HepG2 (cell line): ENCODE results near the gene AMOTL1. TPM values are rescaled to one million over a fixed set of nuclear protein-coding genes. Genes with fewer than 3 reads are reported as not detected.

ENCODE experiments used
- ATAC-seq: fragments of 200-7000 bp; cut with Tn5 transposase; 3 replicates; pipeline ENCODE4 v1.9.1; 2020; ENCODE audit warnings: mild to moderate bottlenecking, moderate library complexity
- BruUV-seq: library from RNA; stranded (reverse); fragments of 400-500 nt; replicated peaks from 2 replicates; lab custom pipeline; 2021; lab: Mats Ljungman, UMichigan
- CTCF ChIA-PET: fragments of 300-600 bp; formaldehyde crosslinking; extraction: SDS; loops from one replicate; lab custom pipeline; 2021; ENCODE audit warnings: low total read pairs, inconsistent platforms, low intra/inter-chr PET ratio; lab: Yijun Ruan, JAX
- POLR2A ChIA-PET: fragments of 350-600 bp; sonication (Branson Sonifier 250); formaldehyde crosslinking; loops from one replicate; lab custom pipeline; 2020; ENCODE audit warnings: antibody characterized with exemption, inconsistent platforms; lab: Yijun Ruan, JAX
- DNase-seq: peaks from one replicate; pipeline ENCODE4 v3.0.0-alpha.2; 2015; ENCODE audit warnings: low spot score
- FAIRE-seq: peaks from 3 replicates; lab custom pipeline; 2011; peaks lifted over from hg19 to GRCh38; lab: Jason Lieb, UNC
- H2AFZ ChIP-seq: one replicate; pipeline ENCODE4 v1.6.1; 2011; ENCODE audit warnings: low read length, inconsistent platforms
- H3K27ac ChIP-seq: fragments of 300-600 bp; 3 replicates; pipeline ENCODE4 v1.8.0; 2011; ENCODE audit warnings: mixed run types, mild to moderate bottlenecking, mixed read lengths, low read length, inconsistent platforms; ENCODE audit not compliant: insufficient read depth; ENCODE audit errors: extremely low read length
- H3K27me3 ChIP-seq, 2 experiments: fragments of 200-600 bp in 1 of 2; 2 replicates in 1 of 2; 3 replicates in 1 of 2; pipeline versions ENCODE4 v1.6.0 to v1.8.0; 2011; ENCODE audit warnings: low read length in 2 of 2, mild to moderate bottlenecking in 2 of 2, moderate library complexity in 2 of 2, inconsistent platforms in 1 of 2; ENCODE audit not compliant: insufficient read depth in 2 of 2, control insufficient read depth in 1 of 2
- H3K36me3 ChIP-seq, 2 experiments: fragments of 200-600 bp in 1 of 2; replicated peaks in 1 of 2; 2 replicates in 1 of 2; 3 replicates in 1 of 2; pipeline versions ENCODE4 v1.5.1 to v1.8.0; 2011; ENCODE audit warnings: low read length in 2 of 2, inconsistent platforms in 1 of 2; ENCODE audit not compliant: insufficient read depth in 2 of 2, control insufficient read depth in 1 of 2
- H3K4me1 ChIP-seq: 2 replicates; pipeline ENCODE4 v1.5.1; 2012; ENCODE audit warnings: low read length, inconsistent platforms; ENCODE audit not compliant: insufficient read depth
- H3K4me2 ChIP-seq: 2 replicates; pipeline ENCODE4 v1.6.0; 2011; ENCODE audit warnings: low read depth, low read length, inconsistent platforms
- H3K4me3 ChIP-seq, 3 experiments: fragments of 200-600 bp in 1 of 3; sonication (generic), shearing (Covaris generic) in 1 of 3; replicated peaks in 1 of 3; 2 replicates each; pipeline ENCODE4 v1.5.1; 2011 to 2016; ENCODE audit warnings: low read length in 3 of 3, inconsistent platforms in 2 of 3, low read depth in 2 of 3, mild to moderate bottlenecking in 2 of 3, control low read depth in 1 of 3, mixed read lengths in 1 of 3; ENCODE audit not compliant: insufficient read depth in 1 of 3
- H3K79me2 ChIP-seq: one replicate; pipeline ENCODE4 v1.6.1; 2011; ENCODE audit warnings: low read length, inconsistent platforms; ENCODE audit not compliant: insufficient read depth
- H3K9ac ChIP-seq: 2 replicates; pipeline ENCODE4 v1.6.0; 2011; ENCODE audit warnings: mild to moderate bottlenecking, low read depth, low read length, inconsistent platforms; ENCODE audit not compliant: insufficient read depth
- H3K9me3 ChIP-seq: 2 replicates; pipeline ENCODE4 v1.5.1; 2012; ENCODE audit warnings: mild to moderate bottlenecking, low read length
- H4K20me1 ChIP-seq: 2 replicates; pipeline ENCODE4 v1.6.0; 2011; ENCODE audit warnings: inconsistent platforms, mild to moderate bottlenecking, low read length, moderate library complexity; ENCODE audit not compliant: insufficient read depth
- RBAK ChIP-seq: sonication (generic); formaldehyde crosslinking; IDR thresholded peaks from 2 replicates; pipeline ENCODE4 v1.5.1; 2020; ENCODE audit warnings: mild to moderate bottlenecking, missing genetic modification reagents
- WGBS: methylation state at CpG from one replicate; pipeline ENCODE4 v1.1.6; 2017; ENCODE audit warnings: low lambda C conversion rate; 5-methylcytosine and 5-hydroxymethylcytosine counted together
- in situ Hi-C: cut with HindIII; loops from 2 replicates; pipeline ENCODE4 v1.10.0; 2017; ENCODE audit warnings: low pct_unique_long_range_greater_than_20kb; ENCODE audit not compliant: extremely low pct_ligation_motif_present
- intact Hi-C: fragments of 100-400 bp; cut with micrococcal nuclease; formaldehyde crosslinking; loops from one replicate; pipeline ENCODE4 v1.10.0; 2022; ENCODE audit not compliant: unreplicated experiment
- polyA plus RNA-seq, 8 experiments: library from polyadenylated mRNA; depleted of rRNA in 3 of 8; stranded (reverse) in 7 of 8; unstranded in 1 of 8; fragments of >200 nt; fragmentation: Illumina TruSeq in 4 of 8; extraction: Trizol in 4 of 8; gene quantifications; 2 replicates each; pipeline versions ENCODE4 v1.2.1 to v1.2.3, GENCODE V29; 2011 to 2016; ENCODE audit warnings: low read depth in 4 of 8, missing spikeins in 1 of 8, mixed read lengths in 1 of 8; ENCODE audit not compliant: insufficient read depth in 1 of 8
- total RNA-seq, 5 experiments: library from RNA; depleted of rRNA; stranded (reverse); fragments of >200 nt; fragmentation: Illumina TruSeq; extraction: Trizol; gene quantifications; 2 replicates each; pipeline ENCODE4 v1.2.3, GENCODE V29; 2016; ENCODE audit warnings: low read depth in 1 of 5
- TF ChIP-seq, protein P1 (sequence below): sonication (generic); formaldehyde crosslinking; IDR thresholded peaks from 2 replicates; pipeline ENCODE4 v1.8.1; 2022; ENCODE audit warnings: low read depth, mild to moderate bottlenecking, missing genetic modification reagents
- TF ChIP-seq, protein P2 (sequence below): sonication (generic); formaldehyde crosslinking; IDR thresholded peaks from 2 replicates; pipeline ENCODE4 v1.4.0; 2020; ENCODE audit warnings: missing genetic modification reagents

The AMOTL1 gene
- total and polyA plus RNA-seq, 2 of the 13 experiments (the other 11 are each of a cell fraction or from before 2014, with no cell fraction given): 0.01 to 0.20 TPM

DNA sequence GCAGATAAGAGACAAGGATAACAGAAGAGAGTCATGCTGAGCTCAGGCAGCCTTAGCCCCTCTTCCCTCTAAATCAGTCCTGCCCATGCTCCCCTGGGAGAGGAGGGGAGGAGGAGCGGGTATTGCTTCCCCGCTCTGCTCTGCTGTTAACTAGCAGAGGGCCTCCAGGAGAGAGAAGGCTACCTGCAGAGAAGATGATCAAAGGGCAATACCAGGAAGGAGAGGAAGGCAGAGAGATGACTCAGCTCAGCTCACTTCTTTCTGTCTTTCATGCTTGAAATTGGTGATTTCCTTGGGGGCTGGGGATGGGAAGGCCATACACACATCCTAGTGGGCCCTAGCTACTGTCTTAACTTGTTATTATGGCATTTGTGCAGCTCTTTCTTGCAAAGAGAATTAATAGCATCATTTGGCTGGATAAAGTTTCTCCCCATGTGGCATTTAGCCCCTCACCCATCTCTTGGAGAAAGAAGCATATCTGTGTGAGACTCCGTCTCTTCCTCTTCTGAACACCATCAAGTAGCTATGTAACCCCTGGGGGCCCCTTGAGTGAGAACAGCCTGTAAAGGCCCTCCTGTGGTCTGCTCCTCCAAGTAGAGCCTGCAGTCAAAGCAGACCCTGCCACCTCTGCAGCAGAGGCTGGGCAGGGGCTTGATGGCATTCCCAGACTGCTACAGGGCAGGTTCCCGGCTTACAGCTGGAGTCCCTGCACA, 33.4 kb upstream of the AMOTL1 start:
- ChIA-PET POLR2A (no interaction called here), CTCF (no interaction called here)
- Histone ChIP-seq H3K36me3 (no peaks in the 10 kb centered on the region), H3K4me1 (no peaks in the 10 kb centered on the region), H3K79me2 (no peaks in the 10 kb centered on the region), H3K4me3 (no peak overlapping the region), H2AFZ (no peak overlapping the region), H3K27me3 (peaks cover 0 to 8% of the 10 kb centered on the region in 2 experiments; a peak in 1 of 5 replicates), H4K20me1 (no peaks in the 10 kb centered on the region), H3K9ac (no peak overlapping the region), H3K4me2 (no peak overlapping the region), H3K9me3 (no peaks in the 10 kb centered on the region), H3K27ac (no peak overlapping the region)
- no peak for TF ChIP-seq RBAK
- TF ChIP-seq, protein P1, sequence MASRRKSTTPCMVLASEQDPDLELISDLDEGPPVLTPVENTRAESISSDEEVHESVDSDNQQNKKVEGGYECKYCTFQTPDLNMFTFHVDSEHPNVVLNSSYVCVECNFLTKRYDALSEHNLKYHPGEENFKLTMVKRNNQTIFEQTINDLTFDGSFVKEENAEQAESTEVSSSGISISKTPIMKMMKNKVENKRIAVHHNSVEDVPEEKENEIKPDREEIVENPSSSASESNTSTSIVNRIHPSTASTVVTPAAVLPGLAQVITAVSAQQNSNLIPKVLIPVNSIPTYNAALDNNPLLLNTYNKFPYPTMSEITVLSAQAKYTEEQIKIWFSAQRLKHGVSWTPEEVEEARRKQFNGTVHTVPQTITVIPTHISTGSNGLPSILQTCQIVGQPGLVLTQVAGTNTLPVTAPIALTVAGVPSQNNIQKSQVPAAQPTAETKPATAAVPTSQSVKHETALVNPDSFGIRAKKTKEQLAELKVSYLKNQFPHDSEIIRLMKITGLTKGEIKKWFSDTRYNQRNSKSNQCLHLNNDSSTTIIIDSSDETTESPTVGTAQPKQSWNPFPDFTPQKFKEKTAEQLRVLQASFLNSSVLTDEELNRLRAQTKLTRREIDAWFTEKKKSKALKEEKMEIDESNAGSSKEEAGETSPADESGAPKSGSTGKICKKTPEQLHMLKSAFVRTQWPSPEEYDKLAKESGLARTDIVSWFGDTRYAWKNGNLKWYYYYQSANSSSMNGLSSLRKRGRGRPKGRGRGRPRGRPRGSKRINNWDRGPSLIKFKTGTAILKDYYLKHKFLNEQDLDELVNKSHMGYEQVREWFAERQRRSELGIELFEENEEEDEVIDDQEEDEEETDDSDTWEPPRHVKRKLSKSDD (CRISPR knock-in tag): no peak
- TF ChIP-seq, protein P2, sequence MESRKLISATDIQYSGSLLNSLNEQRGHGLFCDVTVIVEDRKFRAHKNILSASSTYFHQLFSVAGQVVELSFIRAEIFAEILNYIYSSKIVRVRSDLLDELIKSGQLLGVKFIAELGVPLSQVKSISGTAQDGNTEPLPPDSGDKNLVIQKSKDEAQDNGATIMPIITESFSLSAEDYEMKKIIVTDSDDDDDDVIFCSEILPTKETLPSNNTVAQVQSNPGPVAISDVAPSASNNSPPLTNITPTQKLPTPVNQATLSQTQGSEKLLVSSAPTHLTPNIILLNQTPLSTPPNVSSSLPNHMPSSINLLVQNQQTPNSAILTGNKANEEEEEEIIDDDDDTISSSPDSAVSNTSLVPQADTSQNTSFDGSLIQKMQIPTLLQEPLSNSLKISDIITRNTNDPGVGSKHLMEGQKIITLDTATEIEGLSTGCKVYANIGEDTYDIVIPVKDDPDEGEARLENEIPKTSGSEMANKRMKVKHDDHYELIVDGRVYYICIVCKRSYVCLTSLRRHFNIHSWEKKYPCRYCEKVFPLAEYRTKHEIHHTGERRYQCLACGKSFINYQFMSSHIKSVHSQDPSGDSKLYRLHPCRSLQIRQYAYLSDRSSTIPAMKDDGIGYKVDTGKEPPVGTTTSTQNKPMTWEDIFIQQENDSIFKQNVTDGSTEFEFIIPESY (CRISPR knock-in tag): no peak
- WGBS: 27% methylated on average over 3 of the region's 4 CpGs
- BruUV-seq: no TSS peak
- no peak for FAIRE-seq
- intact Hi-C loops (no loop called here), in situ Hi-C loops (no loop called here)
- ATAC-seq: no peak
- DNase-seq: no peak
